NK-92 treated with Interleukin-12 subunit alpha and Interleukin-12 subunit beta, amount 100 ng/mL, for 24 hours (cell line): ENCODE data around the gene SEZ6L2.
"Not testable (repeated sequence)": the region's sequence is repeated elsewhere in the genome, so short reads cannot be mapped to it uniquely, and the experiment has no call there.

ENCODE experiments used
- DNase-seq: peaks from one replicate; lab custom pipeline; 2025; lab: John Stamatoyannopoulos, UW

SEZ6L2 gene

GRCh38 chr16:29899516-29900101, at the start of gene SEZ6L2:
TSS of gene SEZ6L2 (minus strand) at chr16:29899550. CDS start at chr16:29899019, 531 bp downstream.
- DNase-seq: no peak

- DNase-seq: no peak
These were observed 48.5 kb upstream of the SEZ6L2 start for GRCh38 chr16:29947897-29948296.

- no peak for DNase-seq
These were observed 44.8 kb upstream of the SEZ6L2 start for GRCh38 chr16:29943846-29944799.

- DNase-seq: no peak
These were observed 41.3 kb upstream of the SEZ6L2 start for GRCh38 chr16:29940656-29941055.

- DNase-seq: not testable (repeated sequence)
These were observed 32.4 kb upstream of the SEZ6L2 start for GRCh38 chr16:29931750-29932149.

GRCh38 chr16:29927070-29927905, 27.9 kb upstream of the SEZ6L2 start:
- DNase-seq: no peak

GRCh38 chr16:29926711-29927052, 27.3 kb upstream of the SEZ6L2 start:
- no peak for DNase-seq

- peak; percentile 85 for DNase-seq
These were observed 26.7 kb upstream of the SEZ6L2 start, which contains the start of gene KCTD13 for GRCh38 chr16:29925781-29926710. TSS of gene KCTD13 (minus strand) at chr16:29926226. CDS start at chr16:29926033, 193 bp downstream.

GRCh38 chr16:29925105-29925756, 25.9 kb upstream of the SEZ6L2 start:
- DNase-seq: no peak

- DNase-seq: no peak
These were observed 23.7 kb upstream of the SEZ6L2 start for GRCh38 chr16:29922986-29923501.

GRCh38 chr16:29922326-29922725, 23.0 kb upstream of the SEZ6L2 start:
- no peak for DNase-seq

- no peak for DNase-seq
These were observed 21.7 kb upstream of the SEZ6L2 start for GRCh38 chr16:29921034-29921385.

- no peak for DNase-seq
These were observed 21.1 kb upstream of the SEZ6L2 start for GRCh38 chr16:29920288-29921033.

- no peak for DNase-seq
These were observed 17.6 kb upstream of the SEZ6L2 start for GRCh38 chr16:29916979-29917378.

GRCh38 chr16:29915590-29916247, 16.4 kb upstream of the SEZ6L2 start:
- DNase-seq: no peak

- no peak for DNase-seq
These were observed 14.2 kb upstream of the SEZ6L2 start for GRCh38 chr16:29913514-29913913.

- DNase-seq: no peak
These were observed 12.7 kb upstream of the SEZ6L2 start for GRCh38 chr16:29912087-29912486.

- DNase-seq: no peak
These were observed 12.3 kb upstream of the SEZ6L2 start for GRCh38 chr16:29911676-29912010.
